T47D (cell line): ENCODE data around the gene INHA.

Experiments
- DNase-seq, 2 experiments: peaks; one replicate each; pipeline versions ENCODE4 v3.0.0 to v3.0.0-alpha.2; 2011 to 2012; ENCODE audit warnings: low read depth in 1 of 2, low spot score in 1 of 2
- JUND ChIP-seq: IDR thresholded peaks from 2 replicates; pipeline ENCODE4 v1.6.1; 2012; ENCODE audit warnings: low read depth
- in situ Hi-C: cut with HindIII; loops from 2 replicates; pipeline ENCODE4 v1.10.0; 2016; ENCODE audit warnings: low sequenced_read_pairs, low pct_unique_long_range_greater_than_20kb

The INHA gene

GRCh38 chr2:219533930-219534661, 38.0 kb upstream of the INHA start:
- DNase-seq, result peak; percentile 52 to 63
- in situ Hi-C loops, result no loop called here

GRCh38 chr2:219536425-219536824, 35.7 kb upstream of the INHA start:
- in situ Hi-C loops, result no loop called here
- DNase-seq, result no peak
- TF ChIP-seq JUND, result no peak

More at GRCh38 chr2:219533930-219534661, 38.0 kb upstream of the INHA start:
- no peak for TF ChIP-seq JUND

DNA sequence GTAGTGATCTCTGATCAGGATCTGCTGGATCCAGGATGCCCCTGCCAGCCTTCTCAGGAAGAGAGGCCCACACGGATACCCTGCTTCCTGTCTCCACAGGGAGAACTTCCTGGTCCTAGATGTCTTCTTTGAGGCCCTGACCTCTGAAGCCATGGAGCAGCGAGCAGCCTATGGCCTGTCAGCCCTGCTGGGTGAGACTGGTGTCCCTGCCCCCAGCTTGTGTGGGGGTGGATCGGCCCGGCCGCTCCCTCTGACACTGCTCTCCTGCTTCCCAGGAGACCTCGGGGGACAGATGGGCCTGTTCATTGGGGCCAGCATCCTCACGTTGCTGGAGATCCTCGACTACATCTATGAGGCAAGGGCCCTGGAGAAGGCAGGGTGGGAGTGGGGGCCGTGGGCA, 35.1 kb upstream of the INHA start:
- DNase-seq, result no peak
- in situ Hi-C loops, result no loop called here
- no peak for TF ChIP-seq JUND

DNA sequence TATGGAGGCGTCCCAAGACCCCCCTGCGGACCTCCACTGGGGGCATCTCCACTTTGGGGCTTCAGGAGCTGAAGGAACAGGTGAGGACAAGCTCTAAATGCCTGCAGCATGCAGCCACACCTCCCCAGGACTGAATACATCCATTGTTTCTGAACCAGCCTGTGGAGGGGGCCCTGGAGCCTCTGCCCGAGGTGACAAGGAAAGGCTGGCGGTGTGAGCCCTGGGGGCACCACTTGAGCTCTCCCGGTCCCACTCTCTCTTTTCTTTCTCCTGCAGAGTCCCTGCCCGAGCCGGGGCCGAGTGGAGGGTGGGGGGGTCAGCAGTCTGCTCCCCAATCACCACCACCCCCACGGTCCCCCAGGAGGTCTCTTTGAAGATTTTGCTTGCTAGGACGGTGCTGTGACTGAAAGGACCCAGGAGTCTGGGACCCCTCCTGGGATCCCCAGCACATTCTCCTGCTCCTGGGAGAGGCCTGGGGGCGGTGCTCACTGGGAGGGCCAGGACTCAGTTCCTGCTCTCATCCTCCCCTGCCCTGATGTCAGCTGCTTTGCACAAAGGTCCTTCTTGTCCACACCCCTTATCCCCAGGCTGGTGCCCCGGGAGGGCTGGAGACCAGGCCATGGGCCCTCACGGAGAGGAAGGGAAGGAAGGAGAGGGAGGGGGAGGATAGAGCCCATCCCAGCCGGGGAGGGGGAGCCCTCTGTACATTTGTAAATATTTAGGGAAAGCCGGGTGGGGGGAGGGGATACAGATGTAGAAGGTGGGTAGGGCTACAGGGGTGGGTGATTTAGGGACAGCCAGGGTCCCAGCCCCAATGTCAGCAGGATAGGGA, 34.2 kb upstream of the INHA start:
- in situ Hi-C loops, result no loop called here
- no peak for DNase-seq
- TF ChIP-seq JUND, result no peak

DNA sequence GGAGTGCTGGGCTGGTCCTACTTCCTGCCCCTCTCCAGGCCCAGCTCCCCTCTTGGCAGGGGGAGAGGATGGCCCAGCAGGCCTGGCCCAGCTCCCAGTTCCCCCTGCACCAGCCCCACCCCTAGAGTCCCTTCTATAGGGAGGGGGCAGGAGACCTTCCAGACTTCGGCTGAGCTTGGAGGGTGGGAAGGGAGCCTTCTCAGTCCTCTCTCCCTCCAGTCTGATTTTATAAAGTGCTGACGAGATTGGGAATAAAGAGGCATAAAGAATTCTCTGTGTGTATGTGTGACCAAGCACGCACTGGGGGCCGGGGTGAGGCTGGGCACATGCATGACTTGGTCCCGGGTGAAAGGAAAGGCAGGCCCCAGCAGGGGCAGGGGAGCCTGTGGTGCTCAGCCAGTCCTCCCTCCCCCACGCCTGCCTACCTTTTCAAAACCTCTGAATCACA, 33.6 kb upstream of the INHA start:
- in situ Hi-C loops, result no loop called here
- no peak for TF ChIP-seq JUND
- no peak for DNase-seq

DNA sequence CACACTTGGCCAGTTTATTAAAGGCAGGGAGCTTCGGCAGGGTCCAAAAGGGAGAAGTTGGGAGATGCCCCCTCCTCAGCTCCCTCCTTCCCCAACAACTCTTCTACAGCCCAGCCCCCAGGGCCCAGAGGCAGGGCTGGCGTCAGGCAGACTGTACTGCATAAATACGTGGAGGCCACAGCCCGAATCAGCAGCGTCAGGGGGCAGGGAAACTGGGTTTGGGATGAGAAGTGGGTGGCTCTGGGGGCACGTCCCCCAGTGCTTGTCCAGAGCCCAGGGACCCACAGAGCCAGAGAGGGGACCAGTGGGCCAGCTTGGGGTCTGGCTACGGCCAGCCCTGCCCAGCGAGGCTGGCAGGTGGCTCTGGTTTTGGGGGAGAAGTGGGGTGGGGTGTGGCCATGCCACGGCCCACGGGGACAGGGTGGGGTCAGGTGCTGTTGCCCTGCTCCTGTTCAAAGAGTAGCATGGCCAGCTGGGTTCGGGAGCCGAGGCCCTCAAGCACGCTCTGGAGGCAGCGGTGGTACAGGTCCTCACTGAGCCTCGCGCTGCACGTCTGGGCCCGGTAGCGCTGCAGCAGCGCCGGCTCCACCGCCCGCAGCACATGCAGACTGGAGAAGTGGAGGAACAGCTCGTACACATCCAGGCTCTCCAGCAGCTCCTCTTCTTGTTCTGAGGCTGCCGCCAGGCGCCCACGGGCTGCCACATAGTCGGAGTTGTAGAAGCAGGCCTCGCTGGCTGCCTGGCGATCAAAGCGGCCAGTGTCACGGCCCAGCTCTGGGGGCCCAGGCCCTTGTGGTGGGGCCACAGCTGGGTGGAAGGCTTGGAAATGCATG, 32.9 kb upstream of the INHA start:
- in situ Hi-C loops, result no loop called here
- no peak for DNase-seq
- no peak for TF ChIP-seq JUND

DNA sequence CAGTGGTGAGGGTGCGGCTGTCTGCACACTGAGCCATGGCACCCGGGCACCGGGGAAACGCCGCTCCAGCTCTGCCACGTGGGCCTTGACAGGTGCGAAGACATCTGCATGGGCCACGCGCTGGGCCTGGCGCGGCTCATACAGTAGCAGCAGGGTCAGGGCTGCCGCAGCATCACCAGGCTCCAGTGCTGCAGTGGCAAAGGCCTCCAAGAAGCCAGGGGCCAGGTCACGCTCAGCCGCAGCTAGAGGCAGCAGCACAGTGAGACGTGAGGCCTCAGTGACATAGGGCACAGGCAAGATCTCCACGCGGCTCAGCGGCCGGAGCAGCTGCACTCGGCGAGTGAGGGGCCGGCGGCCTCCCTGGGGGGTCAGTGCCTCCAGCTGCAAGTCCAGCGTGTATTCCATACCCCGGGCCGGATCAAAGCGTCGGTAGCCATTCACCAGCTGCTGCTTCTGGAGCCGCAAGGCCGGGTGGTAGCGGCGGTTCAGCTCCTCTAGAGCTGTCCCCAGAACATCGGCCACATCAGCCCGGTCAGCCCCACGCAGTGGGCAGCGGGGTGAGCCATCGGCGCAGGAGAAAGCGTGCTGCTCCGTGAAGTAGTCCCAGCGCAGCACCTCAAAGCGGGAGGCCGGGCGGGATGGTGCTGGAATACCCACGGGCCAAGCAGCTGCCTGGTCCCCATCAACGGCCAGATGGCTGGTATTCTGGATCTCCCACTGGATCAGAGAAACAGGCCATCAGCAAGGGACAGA, 32.0 kb upstream of the INHA start:
- no peak for DNase-seq
- in situ Hi-C loops, result no loop called here

DNA sequence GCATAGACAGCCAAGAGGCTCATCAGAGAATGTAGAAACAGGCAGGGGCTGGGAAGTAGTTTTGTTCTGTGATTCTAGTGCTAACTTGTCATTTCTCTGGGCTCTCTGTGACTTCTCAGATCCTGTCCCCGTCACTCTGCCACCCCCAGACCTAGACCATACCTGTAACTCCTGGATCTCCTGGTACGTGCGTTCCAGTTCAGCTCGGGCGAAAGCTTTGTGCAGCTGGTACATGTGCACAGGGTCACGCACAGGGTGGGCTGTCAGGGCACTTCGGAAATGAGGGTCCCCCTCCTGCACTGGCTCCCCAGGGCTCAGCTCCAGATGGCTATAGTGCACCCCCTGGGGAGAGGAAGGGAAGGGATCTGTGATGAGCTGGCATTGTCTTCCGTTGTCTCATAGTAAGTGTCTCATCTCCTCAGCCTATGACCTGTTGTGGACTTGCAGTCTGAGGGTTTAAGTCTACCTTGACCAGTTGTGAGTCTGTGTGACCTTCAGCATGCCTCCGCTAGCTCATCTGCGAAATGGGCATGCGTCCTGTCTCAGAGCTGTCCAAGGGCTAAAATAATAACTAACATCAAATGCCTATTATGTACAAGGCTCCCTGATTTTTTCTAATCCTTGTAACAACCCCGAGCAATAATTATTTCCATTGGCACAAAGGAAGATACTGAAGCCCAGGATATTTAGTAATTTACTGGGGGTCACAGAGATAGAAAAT, 31.2 kb upstream of the INHA start:
- DNase-seq, result no peak
- TF ChIP-seq JUND, result no peak
- in situ Hi-C loops, result no loop called here

More for the DNA sequence above, 32.0 kb upstream of the INHA start:
- no peak for TF ChIP-seq JUND

GRCh38 chr2:219541611-219542180, 30.4 kb upstream of the INHA start:
- in situ Hi-C loops, result no loop called here
- DNase-seq, result peak; percentile 85 to 89
- TF ChIP-seq JUND, result no peak

- in situ Hi-C loops, result no loop called here
- TF ChIP-seq JUND, result no peak
- peak; percentile 28 to 41 for DNase-seq
Measured at GRCh38 chr2:219542931-219543595, 29.0 kb upstream of the INHA start.
